ENCODE results near the gene RBM20.

The RBM20 gene

GRCh38 chr10:110804376-110804775 lies 160.2 kb downstream of the RBM20 start:
- in situ Hi-C loops (cut with MboI; ENCODE audit: low sequenced_read_pairs): loop anchor here (10.0 kb wide), 1 partner anchor 100 kb away; no protein-coding TSS in a partner anchor

GRCh38 chr10:110805292-110805691 lies 161.2 kb downstream of the RBM20 start:
- in situ Hi-C loops (cut with MboI; ENCODE audit: low sequenced_read_pairs): loop anchor here (10.0 kb wide), 1 partner anchor 100 kb away; no protein-coding TSS in a partner anchor

- in situ Hi-C loops (cut with MboI; ENCODE audit: low sequenced_read_pairs): loop anchor here (10.0 kb wide), 1 partner anchor 98 kb away; no protein-coding TSS in a partner anchor
Measured at GRCh38 chr10:110806335-110806734, 162.2 kb downstream of the RBM20 start.

- in situ Hi-C loops (cut with MboI; ENCODE audit: low sequenced_read_pairs): loop anchor here (10.0 kb wide), 1 partner anchor 97 kb away; no protein-coding TSS in a partner anchor
Measured at GRCh38 chr10:110808123-110808522, 164.0 kb downstream of the RBM20 start.

- in situ Hi-C loops (cut with MboI; ENCODE audit: low sequenced_read_pairs): loop anchor here (10.0 kb wide), 1 partner anchor 96 kb away; no protein-coding TSS in a partner anchor
Measured at GRCh38 chr10:110808615-110809014, 164.5 kb downstream of the RBM20 start.

- in situ Hi-C loops (cut with MboI; ENCODE audit: low sequenced_read_pairs): no loop called here
Measured at GRCh38 chr10:110810625-110811024, 166.5 kb downstream of the RBM20 start.

- in situ Hi-C loops (cut with MboI; ENCODE audit: low sequenced_read_pairs): no loop called here
Measured at GRCh38 chr10:110811791-110812581, 167.8 kb downstream of the RBM20 start.

GRCh38 chr10:110812583-110812982 lies 168.4 kb downstream of the RBM20 start:
- in situ Hi-C loops (cut with MboI; ENCODE audit: low sequenced_read_pairs): no loop called here

GRCh38 chr10:110813743-110814472 lies 169.8 kb downstream of the RBM20 start:
- in situ Hi-C loops (cut with MboI; ENCODE audit: low sequenced_read_pairs): no loop called here

GRCh38 chr10:110815354-110816004 lies 171.3 kb downstream of the RBM20 start:
- in situ Hi-C loops (cut with MboI; ENCODE audit: low sequenced_read_pairs): no loop called here

- in situ Hi-C loops (cut with MboI; ENCODE audit: low sequenced_read_pairs): no loop called here
Measured at GRCh38 chr10:110817614-110818013, 173.5 kb downstream of the RBM20 start.

- in situ Hi-C loops (cut with MboI; ENCODE audit: low sequenced_read_pairs): no loop called here
Measured at GRCh38 chr10:110818311-110819256, 174.4 kb downstream of the RBM20 start.

- in situ Hi-C loops (cut with MboI; ENCODE audit: low sequenced_read_pairs): no loop called here
Measured at GRCh38 chr10:110820321-110820814, 176.2 kb downstream of the RBM20 start.

GRCh38 chr10:110821508-110821907 lies 177.4 kb downstream of the RBM20 start:
- in situ Hi-C loops (cut with MboI; ENCODE audit: low sequenced_read_pairs): no loop called here

- in situ Hi-C loops (cut with MboI; ENCODE audit: low sequenced_read_pairs): no loop called here
Measured at GRCh38 chr10:110822035-110822711, 178.0 kb downstream of the RBM20 start.

GRCh38 chr10:110822712-110823311 lies 178.7 kb downstream of the RBM20 start:
- in situ Hi-C loops (cut with MboI; ENCODE audit: low sequenced_read_pairs): no loop called here

- in situ Hi-C loops (cut with MboI; ENCODE audit: low sequenced_read_pairs): no loop called here
Measured at GRCh38 chr10:110824152-110824441, 180.0 kb downstream of the RBM20 start.

- in situ Hi-C loops (cut with MboI; ENCODE audit: low sequenced_read_pairs): no loop called here
Measured at GRCh38 chr10:110824660-110825059, 180.5 kb downstream of the RBM20 start.

- in situ Hi-C loops (cut with MboI; ENCODE audit: low sequenced_read_pairs): no loop called here
Measured at GRCh38 chr10:110825508-110825907, 181.4 kb downstream of the RBM20 start.

Measured in HL-60/S4 (cell line).